ENCODE measurements around the gene TBC1D22A. TPM values are rescaled to one million over a fixed set of nuclear protein-coding genes. Genes with fewer than 3 reads are reported as not detected.

The TBC1D22A gene
- total RNA-seq, 6 experiments from 2014 or later, result 10.9 to 18.1 (median 14.0) TPM

- Histone ChIP-seq H3K9me3 (no peaks in the 10 kb centered on the region), H3K27ac (peak overlapping the region in 1 of 3 donors; percentile 65), H3K36me3 (no peaks in the 10 kb centered on the region), H3K27me3 (no peaks in the 10 kb centered on the region), H3K4me3 (no peak overlapping the region), H3K4me1 (peaks cover 0 to 4% (median 0%) of the 10 kb centered on the region in 4 donors)
- no peak for DNase-seq
- TF ChIP-seq, protein P1, sequence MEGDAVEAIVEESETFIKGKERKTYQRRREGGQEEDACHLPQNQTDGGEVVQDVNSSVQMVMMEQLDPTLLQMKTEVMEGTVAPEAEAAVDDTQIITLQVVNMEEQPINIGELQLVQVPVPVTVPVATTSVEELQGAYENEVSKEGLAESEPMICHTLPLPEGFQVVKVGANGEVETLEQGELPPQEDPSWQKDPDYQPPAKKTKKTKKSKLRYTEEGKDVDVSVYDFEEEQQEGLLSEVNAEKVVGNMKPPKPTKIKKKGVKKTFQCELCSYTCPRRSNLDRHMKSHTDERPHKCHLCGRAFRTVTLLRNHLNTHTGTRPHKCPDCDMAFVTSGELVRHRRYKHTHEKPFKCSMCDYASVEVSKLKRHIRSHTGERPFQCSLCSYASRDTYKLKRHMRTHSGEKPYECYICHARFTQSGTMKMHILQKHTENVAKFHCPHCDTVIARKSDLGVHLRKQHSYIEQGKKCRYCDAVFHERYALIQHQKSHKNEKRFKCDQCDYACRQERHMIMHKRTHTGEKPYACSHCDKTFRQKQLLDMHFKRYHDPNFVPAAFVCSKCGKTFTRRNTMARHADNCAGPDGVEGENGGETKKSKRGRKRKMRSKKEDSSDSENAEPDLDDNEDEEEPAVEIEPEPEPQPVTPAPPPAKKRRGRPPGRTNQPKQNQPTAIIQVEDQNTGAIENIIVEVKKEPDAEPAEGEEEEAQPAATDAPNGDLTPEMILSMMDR (IDR thresholded peaks at IDR 0.05), result no peak
- TF ChIP-seq POLR2A (IDR thresholded peaks at IDR 0.05), result no peak
- 76% methylated on average over 5 of the region's 12 CpGs for WGBS (ENCODE audit: insufficient coverage, low coverage, low lambda C conversion rate, missing lambda C conversion rate)
- no peak for ATAC-seq
- intact Hi-C loops (cut with DNase I), result no loop called here
These were observed 93.2 kb downstream of the TBC1D22A start for GRCh38 chr22:46855681-46856080.

- 77% methylated on average over 3 of the region's 3 CpGs for WGBS (ENCODE audit: insufficient coverage, low coverage, low lambda C conversion rate, missing lambda C conversion rate)
- intact Hi-C loops (cut with DNase I), result no loop called here
- H3K36me3 ChIP-seq, result no peaks in the 10 kb centered on the region
- DNase-seq, result no peak
- peaks cover 0 to 4% (median 0%) of the 10 kb centered on the region in 4 donors for H3K4me1 ChIP-seq
- no peak overlapping the region for H3K27ac ChIP-seq
- no peaks in the 10 kb centered on the region for H3K9me3 ChIP-seq
- no peaks in the 10 kb centered on the region for H3K27me3 ChIP-seq
- ATAC-seq, result no peak
- H3K4me3 ChIP-seq, result no peak overlapping the region
- TF ChIP-seq, protein P1 (IDR thresholded peaks at IDR 0.05), result no peak
- no peak for TF ChIP-seq POLR2A (IDR thresholded peaks at IDR 0.05)
These were observed 94.2 kb downstream of the TBC1D22A start for GRCh38 chr22:46856661-46857060.

DNA sequence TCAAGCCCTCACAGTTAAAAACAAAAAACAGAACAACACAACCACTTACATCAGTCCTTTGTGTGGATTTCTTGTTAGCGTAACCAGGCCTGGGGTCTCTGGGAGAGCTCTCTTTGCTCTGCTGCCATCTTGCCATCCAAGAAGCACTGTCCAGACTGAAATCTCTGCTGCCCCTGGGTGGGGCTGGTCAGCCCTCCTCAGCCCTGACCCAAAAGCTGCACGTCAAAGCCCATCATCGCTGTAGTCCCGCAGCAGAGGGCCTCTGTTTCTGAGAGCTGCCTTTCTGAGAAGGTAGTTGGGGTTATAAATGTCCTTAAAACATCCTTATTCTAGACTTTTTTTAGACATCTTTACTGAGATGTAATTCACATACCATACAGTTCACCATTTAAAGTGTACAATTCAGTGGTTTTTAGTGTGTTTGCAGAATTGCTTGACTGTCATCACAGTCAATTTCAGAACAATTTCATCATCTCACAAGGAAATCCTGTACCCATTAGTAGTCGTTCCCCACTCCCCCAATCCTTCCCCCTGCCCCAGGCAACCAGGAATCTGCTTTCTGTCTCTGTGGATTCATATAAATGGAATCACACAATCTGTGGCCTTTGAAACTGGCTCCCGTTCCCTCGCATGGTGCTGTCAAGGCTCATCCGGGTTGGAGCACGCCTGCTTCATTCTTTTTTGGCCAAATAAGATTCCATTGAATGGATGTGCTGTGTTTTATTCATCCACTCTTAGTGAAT, 94.9 kb downstream of the TBC1D22A start:
- no peak for DNase-seq
- intact Hi-C loops (cut with DNase I), result no loop called here

DNA sequence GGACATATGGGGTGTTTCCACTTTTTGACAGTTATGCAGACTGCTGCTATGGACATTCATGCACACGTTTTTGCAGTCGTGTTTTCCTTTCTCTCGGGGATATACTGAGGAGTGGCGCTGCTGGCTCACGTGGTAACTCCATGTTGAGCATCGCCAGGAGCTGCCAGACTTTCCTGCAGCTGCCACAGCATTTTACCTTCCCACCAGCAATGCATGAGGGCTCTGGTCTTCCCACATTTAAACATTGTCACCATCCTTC, 95.4 kb downstream of the TBC1D22A start:
- WGBS (ENCODE audit: insufficient coverage, low coverage, low lambda C conversion rate, missing lambda C conversion rate), result 82% methylated on average over 3 of the region's 6 CpGs
- no peak overlapping the region for H3K27ac ChIP-seq
- TF ChIP-seq POLR2A (IDR thresholded peaks at IDR 0.05), result no peak
- TF ChIP-seq, protein P1 (IDR thresholded peaks at IDR 0.05), result no peak
- DNase-seq (no peak), ATAC-seq (no peak)
- peaks cover 0 to 4% (median 0%) of the 10 kb centered on the region in 4 donors for H3K4me1 ChIP-seq
- H3K27me3 ChIP-seq, result no peaks in the 10 kb centered on the region
- intact Hi-C loops (cut with DNase I), result no loop called here
- no peak overlapping the region for H3K4me3 ChIP-seq
- no peaks in the 10 kb centered on the region for H3K9me3 ChIP-seq
- H3K36me3 ChIP-seq, result no peaks in the 10 kb centered on the region

More for the DNA sequence above, 94.9 kb downstream of the TBC1D22A start:
- ATAC-seq, result no peak
- TF ChIP-seq POLR2A (IDR thresholded peaks at IDR 0.05), result no peak
- TF ChIP-seq, protein P1 (IDR thresholded peaks at IDR 0.05), result no peak
- no peak overlapping the region for H3K27ac ChIP-seq
- no peak overlapping the region for H3K4me3 ChIP-seq
- H3K36me3 ChIP-seq, result no peaks in the 10 kb centered on the region
- H3K4me1 ChIP-seq, result peaks cover 0 to 4% (median 0%) of the 10 kb centered on the region in 4 donors
- no peaks in the 10 kb centered on the region for H3K9me3 ChIP-seq
- WGBS (ENCODE audit: insufficient coverage, low coverage, low lambda C conversion rate, missing lambda C conversion rate), result 96% methylated on average over 8 of the region's 9 CpGs
- no peaks in the 10 kb centered on the region for H3K27me3 ChIP-seq

Measured in right lobe of liver (tissue), 6 donors.